GM19324 (cell line): ENCODE results near the gene GASK1A.
"Not testable (repeated sequence)": the region's sequence is repeated elsewhere in the genome, so short reads cannot be mapped to it uniquely, and the experiment has no call there.

Source experiments
- ATAC-seq: cut with Tn5 transposase; IDR thresholded peaks from one replicate; pipeline ENCODE4 v1.9.1; 2021; ENCODE audit warnings: mild to moderate bottlenecking, moderate library complexity; ENCODE audit not compliant: unreplicated experiment, low FRiP score

GASK1A gene

GRCh38 chr3:43030162-43030935, 51.2 kb downstream of the GASK1A start:
- no peak for ATAC-seq

DNA sequence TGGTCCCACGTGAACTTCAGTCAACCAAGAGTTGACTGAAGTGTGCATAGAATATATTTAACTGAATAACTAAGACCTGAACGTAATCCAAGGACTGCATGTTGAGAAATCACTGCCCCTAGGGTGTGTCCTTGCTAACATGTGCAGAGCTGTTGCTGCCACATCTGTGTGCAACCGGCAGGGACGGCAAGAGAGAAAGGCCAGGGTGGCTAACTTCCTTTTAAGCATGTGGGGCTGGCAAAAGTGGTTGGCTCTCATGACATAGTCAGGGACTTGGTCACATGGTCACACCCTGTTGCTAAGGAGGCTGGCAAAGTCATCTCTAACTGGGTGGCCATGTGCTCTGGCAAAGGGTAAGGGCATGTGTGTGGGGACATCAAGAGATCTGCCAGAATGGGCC, 52.4 kb downstream of the GASK1A start:
- ATAC-seq = no peak

- ATAC-seq = no peak
These were observed 52.9 kb downstream of the GASK1A start for GRCh38 chr3:43031889-43032545.

GRCh38 chr3:43032646-43033628, 53.8 kb downstream of the GASK1A start:
- ATAC-seq = no peak

DNA sequence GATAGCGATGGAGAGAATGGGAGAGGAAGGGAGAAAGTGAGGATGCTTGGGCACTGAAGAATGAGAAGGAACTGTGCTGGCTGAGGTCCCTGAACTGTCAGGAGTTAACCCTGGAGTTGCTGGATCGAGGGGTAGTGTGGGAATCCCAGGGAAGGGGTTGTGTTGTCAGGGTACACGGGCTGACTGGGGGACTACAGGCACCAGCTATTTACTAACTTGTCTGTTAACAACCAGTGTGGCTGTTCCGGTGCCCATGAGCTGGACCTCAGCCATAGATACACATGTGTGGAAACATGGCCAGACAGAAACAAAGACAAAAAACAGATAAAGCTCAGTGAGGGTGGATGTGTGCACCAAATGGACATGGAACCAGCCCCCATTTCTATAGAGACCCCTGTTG, 55.1 kb downstream of the GASK1A start:
- ATAC-seq = no peak

DNA sequence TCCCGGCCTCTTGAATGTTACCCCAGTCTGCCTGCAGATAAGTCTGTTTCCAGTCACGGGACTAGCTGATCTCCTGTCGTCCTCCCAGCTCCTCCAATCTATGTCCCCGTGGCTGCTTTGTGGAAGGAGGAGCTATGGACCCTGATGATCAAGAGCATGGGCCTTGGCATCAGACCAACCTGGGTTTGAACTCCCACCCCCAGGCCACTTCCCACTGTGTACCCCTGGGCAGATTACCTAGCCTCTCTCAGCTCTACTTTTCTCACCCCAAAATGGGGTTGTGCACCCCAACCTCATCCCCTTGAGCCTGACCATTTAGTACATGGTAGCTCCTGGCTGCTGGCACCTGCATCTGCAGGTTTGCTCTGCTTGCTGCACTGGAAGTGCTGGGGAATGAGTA, 55.8 kb downstream of the GASK1A start:
- ATAC-seq = no peak

- no peak for ATAC-seq
These were observed 56.8 kb downstream of the GASK1A start for GRCh38 chr3:43035801-43036365.

- ATAC-seq = no peak
These were observed 57.7 kb downstream of the GASK1A start for GRCh38 chr3:43036621-43037423.

- peak; percentile 47 for ATAC-seq
These were observed 58.9 kb downstream of the GASK1A start for GRCh38 chr3:43038010-43038409.

- no peak for ATAC-seq
These were observed 62.4 kb downstream of the GASK1A start for GRCh38 chr3:43041517-43041916.

- no peak for ATAC-seq
These were observed 64.1 kb downstream of the GASK1A start for GRCh38 chr3:43043071-43043766.

DNA sequence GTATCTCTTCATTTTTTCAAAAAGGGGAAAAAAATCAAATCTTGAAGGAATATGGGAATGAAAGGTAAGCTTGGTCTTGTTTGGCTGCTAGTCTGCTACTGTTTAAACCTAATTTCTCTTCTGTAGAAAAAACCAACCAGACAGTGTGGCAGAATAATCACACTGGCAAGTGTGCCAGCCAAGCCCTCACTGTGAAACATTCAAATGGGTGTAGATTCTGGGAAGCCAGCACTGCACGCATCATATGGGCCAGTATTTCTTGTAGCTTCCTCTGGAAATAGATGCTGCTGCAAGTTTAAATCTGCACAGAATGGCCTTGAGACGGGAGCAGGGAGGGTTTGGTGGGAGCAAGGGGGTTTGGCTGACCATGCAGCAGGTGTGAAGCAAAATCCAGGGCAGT, 64.7 kb downstream of the GASK1A start:
- ATAC-seq = no peak

- ATAC-seq = not testable (repeated sequence)
These were observed 66.0 kb downstream of the GASK1A start for GRCh38 chr3:43045079-43045478.

GRCh38 chr3:43046583-43046982, 67.5 kb downstream of the GASK1A start:
- no peak for ATAC-seq

DNA sequence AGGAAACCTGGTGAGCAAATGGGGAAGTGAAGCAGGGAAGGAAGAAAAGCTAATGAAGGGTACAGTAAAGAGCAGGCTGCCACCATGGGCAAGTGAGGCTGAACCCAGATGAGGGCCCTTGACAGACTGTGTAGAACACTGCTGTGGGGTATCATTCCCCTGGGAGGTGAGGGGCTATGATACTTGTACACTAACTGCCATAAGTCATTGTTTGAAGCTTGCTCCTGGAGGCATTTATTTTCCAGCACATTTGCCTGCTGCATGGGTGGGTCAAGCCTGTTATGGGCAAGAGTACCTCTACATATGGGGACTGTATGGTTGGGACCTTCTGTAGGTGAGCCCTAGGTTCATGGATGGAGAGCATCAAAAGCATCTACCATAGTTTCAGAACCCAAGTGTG, 69.4 kb downstream of the GASK1A start:
- ATAC-seq = no peak

DNA sequence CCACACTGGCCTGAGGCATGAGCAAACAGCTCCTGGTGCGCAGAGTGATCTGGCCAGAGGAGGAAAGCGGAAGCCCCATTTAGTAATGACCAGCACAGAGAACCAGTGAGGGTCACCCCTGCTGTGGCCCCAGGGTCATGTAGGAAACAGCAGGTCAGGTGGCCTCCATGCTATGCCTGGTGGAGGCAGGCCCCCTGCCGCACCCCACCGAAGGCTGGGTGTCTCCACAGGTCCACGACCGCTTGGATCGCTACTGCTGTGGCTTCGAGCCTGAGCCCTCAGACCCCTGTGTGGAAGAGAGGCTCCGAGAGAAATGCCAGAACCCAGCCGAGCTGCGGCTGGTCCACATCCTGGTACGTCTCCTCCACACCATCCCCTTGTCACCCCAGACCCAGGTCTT, 74.2 kb downstream of the GASK1A start:
- ATAC-seq = no peak

- no peak for ATAC-seq
These were observed 75.6 kb downstream of the GASK1A start for GRCh38 chr3:43054754-43055153.

- no peak for ATAC-seq
These were observed 76.3 kb downstream of the GASK1A start for GRCh38 chr3:43055393-43055792.
